H1 (cell line): ENCODE results near the gene CD53. TPM values are rescaled to one million over a fixed set of nuclear protein-coding genes. Genes with fewer than 3 reads are reported as not detected.

Source experiments
- CTCF ChIA-PET: fragments of 300-600 bp; sonication (Branson Sonifier 250); formaldehyde crosslinking; loops from one replicate; lab custom pipeline; 2021; ENCODE audit not compliant: partially characterized antibody; lab: Charles Lee
- POLR2A ChIA-PET: fragments of 300-600 bp; sonication (Branson Sonifier 250); formaldehyde crosslinking; loops from one replicate; lab custom pipeline; 2021; ENCODE audit warnings: inconsistent platforms; ENCODE audit not compliant: partially characterized antibody; lab: Charles Lee
- DNase-seq, 2 experiments: peaks; one replicate each; pipeline versions ENCODE4 v3.0.0 to v3.0.0-alpha.2; 2010 to 2022; ENCODE audit warnings: low spot score in 2 of 2, low read depth in 1 of 2, mixed read lengths in 1 of 2
- FAIRE-seq: peaks from 2 replicates; lab custom pipeline; 2011; peaks lifted over from hg19 to GRCh38; lab: Jason Lieb, UNC
- H2AFZ ChIP-seq: 2 replicates; pipeline ENCODE4 v1.8.1; 2012; ENCODE audit warnings: low read length, inconsistent platforms
- H2AK5ac ChIP-seq: 2 replicates; pipeline ENCODE4 v1.6.1; 2013; ENCODE audit warnings: low read depth, low read length
- H2BK120ac ChIP-seq: replicated peaks from 2 replicates; pipeline ENCODE3; 2013; ENCODE audit warnings: low read depth, low read length, inconsistent platforms
- H2BK12ac ChIP-seq: 2 replicates; pipeline ENCODE4 v1.6.1; 2013; ENCODE audit warnings: low read depth, low read length
- H2BK15ac ChIP-seq: 2 replicates; pipeline ENCODE4 v1.6.1; 2013; ENCODE audit warnings: low read length
- H2BK20ac ChIP-seq: 2 replicates; pipeline ENCODE4 v1.6.1; 2013; ENCODE audit warnings: low read length
- H2BK5ac ChIP-seq: 2 replicates; pipeline ENCODE4 v1.6.1; 2013; ENCODE audit warnings: low read depth, low read length
- H3K14ac ChIP-seq: 2 replicates; pipeline ENCODE4 v1.6.1; 2013; ENCODE audit warnings: inconsistent platforms; ENCODE audit not compliant: insufficient read length
- H3K18ac ChIP-seq: 2 replicates; pipeline ENCODE4 v1.6.1; 2013; ENCODE audit warnings: low read length; ENCODE audit errors: extremely low read depth
- H3K23ac ChIP-seq: 2 replicates; pipeline ENCODE4 v1.6.1; 2013; ENCODE audit warnings: inconsistent platforms; ENCODE audit not compliant: insufficient read length
- H3K23me2 ChIP-seq: 2 replicates; pipeline ENCODE4 v1.6.1; 2013; ENCODE audit warnings: low read depth, low read length
- H3K27ac ChIP-seq: 2 replicates; pipeline ENCODE4 v1.6.1; 2011; ENCODE audit warnings: low read depth, low read length, inconsistent platforms
- H3K27me3 ChIP-seq, 4 experiments: replicated peaks in 1 of 4; 1 replicate in 1 of 4; 2 replicates in 3 of 4; pipeline versions ENCODE4 v1.6.1 to v1.8.1; 2011 to 2013; ENCODE audit warnings: low read length in 3 of 4, mild to moderate bottlenecking in 3 of 4, inconsistent platforms in 2 of 4, mixed read lengths in 2 of 4, moderate library complexity in 1 of 4; ENCODE audit not compliant: control insufficient read depth in 3 of 4, insufficient read depth in 3 of 4; ENCODE audit errors: extremely low read depth in 1 of 4
- H3K36me3 ChIP-seq, 4 experiments: 2 replicates each; pipeline versions ENCODE4 v1.6.1 to v1.8.1; 2011 to 2013; ENCODE audit warnings: mild to moderate bottlenecking in 4 of 4, low read length in 3 of 4, moderate library complexity in 2 of 4, control low read depth in 1 of 4, inconsistent platforms in 1 of 4; ENCODE audit not compliant: insufficient read depth in 4 of 4, control insufficient read depth in 2 of 4
- H3K4ac ChIP-seq: replicated peaks from 2 replicates; pipeline ENCODE3; 2013; ENCODE audit warnings: low read length, low read depth, mixed read lengths, inconsistent platforms; ENCODE audit not compliant: insufficient read length
- H3K4me1 ChIP-seq, 4 experiments: replicated peaks in 1 of 4; 1 replicate in 1 of 4; 2 replicates in 3 of 4; pipeline versions ENCODE4 v1.6.1 to v1.8.1; 2011 to 2013; ENCODE audit warnings: low read length in 3 of 4, inconsistent platforms in 2 of 4, mixed read lengths in 1 of 4; ENCODE audit not compliant: insufficient read depth in 4 of 4, control insufficient read depth in 3 of 4
- H3K4me2 ChIP-seq, 2 experiments: 2 replicates each; pipeline versions ENCODE4 v1.6.1 to v1.8.1; 2011 to 2013; ENCODE audit warnings: low read depth in 2 of 2, low read length in 2 of 2, control low read depth in 1 of 2, inconsistent platforms in 1 of 2, mild to moderate bottlenecking in 1 of 2; ENCODE audit not compliant: insufficient read depth in 1 of 2
- H3K4me3 ChIP-seq, 4 experiments: fragments of 200-600, 300-600 bp in 1 of 4; sonication (generic), shearing (Covaris generic), sonication (Bioruptor Twin) in 1 of 4; 2 replicates each; pipeline versions ENCODE4 v1.5.1 to v1.8.1; 2011 to 2016; ENCODE audit warnings: low read length in 4 of 4, low read depth in 3 of 4, control low read depth in 2 of 4, inconsistent platforms in 2 of 4, mild to moderate bottlenecking in 2 of 4, mixed read lengths in 1 of 4, moderate library complexity in 1 of 4; ENCODE audit not compliant: insufficient read depth in 2 of 4; ENCODE audit errors: extremely low read depth in 1 of 4
- H3K56ac ChIP-seq: replicated peaks from 2 replicates; pipeline ENCODE3; 2013; ENCODE audit warnings: low read depth, mild to moderate bottlenecking, mixed read lengths, low read length, inconsistent platforms; ENCODE audit not compliant: insufficient read length
- H3K79me1 ChIP-seq: 2 replicates; pipeline ENCODE4 v1.6.1; 2013; ENCODE audit warnings: low read depth, low read length, control low read depth
- H3K79me2 ChIP-seq, 2 experiments: 2 replicates each; pipeline versions ENCODE4 v1.6.1 to v1.8.1; 2012 to 2013; ENCODE audit warnings: low read length in 2 of 2, mild to moderate bottlenecking in 2 of 2, inconsistent platforms in 1 of 2; ENCODE audit not compliant: insufficient read depth in 2 of 2, control insufficient read depth in 1 of 2
- H3K9ac ChIP-seq, 4 experiments: replicated peaks in 1 of 4; 1 replicate in 1 of 4; 2 replicates in 3 of 4; pipeline versions ENCODE4 v1.6.1 to v1.8.1; 2011 to 2013; ENCODE audit warnings: low read depth in 3 of 4, low read length in 3 of 4, control low read depth in 2 of 4, mild to moderate bottlenecking in 2 of 4, moderate library complexity in 2 of 4, inconsistent platforms in 1 of 4; ENCODE audit errors: extremely low read depth in 1 of 4
- H3K9me3 ChIP-seq, 2 experiments: 2 replicates each; pipeline versions ENCODE4 v1.6.1 to v1.8.1; 2012 to 2013; ENCODE audit warnings: mild to moderate bottlenecking in 2 of 2, moderate library complexity in 2 of 2, control low read depth in 1 of 2, inconsistent platforms in 1 of 2, low read depth in 1 of 2, low read length in 1 of 2, mixed read lengths in 1 of 2; ENCODE audit not compliant: insufficient read depth in 2 of 2
- H4K20me1 ChIP-seq, 2 experiments: replicated peaks in 1 of 2; 2 replicates each; pipeline versions ENCODE3 to v1.8.1; 2011 to 2013; ENCODE audit warnings: inconsistent platforms in 2 of 2, low read length in 2 of 2, mild to moderate bottlenecking in 1 of 2; ENCODE audit not compliant: insufficient read depth in 2 of 2, control insufficient read depth in 1 of 2
- H4K5ac ChIP-seq: 2 replicates; pipeline ENCODE4 v1.6.1; 2013; ENCODE audit warnings: low read length, low read depth, mixed read lengths, inconsistent platforms; ENCODE audit not compliant: insufficient read length
- H4K8ac ChIP-seq: 2 replicates; pipeline ENCODE4 v1.8.0; 2013; ENCODE audit warnings: mild to moderate bottlenecking, moderate library complexity, low read length, inconsistent platforms; ENCODE audit not compliant: insufficient read depth; ENCODE audit errors: extremely low read depth
- H4K91ac ChIP-seq: replicated peaks from 2 replicates; pipeline ENCODE3; 2013; ENCODE audit warnings: low read length, mixed read lengths, inconsistent platforms; ENCODE audit not compliant: insufficient read length
- GABPA ChIP-seq: IDR thresholded peaks from 2 replicates; pipeline ENCODE4 v1.6.1; 2011; ENCODE audit warnings: mild to moderate bottlenecking, low read length, moderate library complexity, borderline replicate concordance; ENCODE audit not compliant: insufficient read depth
- GTF2F1 ChIP-seq: IDR thresholded peaks from 2 replicates; pipeline ENCODE4 v1.6.1; 2012; ENCODE audit warnings: low read depth, low read length, improper control_type of control experiment, borderline replicate concordance
- HDAC6 ChIP-seq: IDR thresholded peaks from one replicate; pipeline ENCODE4 v1.7.1; 2012; ENCODE audit warnings: low read depth, mild to moderate bottlenecking, inconsistent platforms, low read length, moderate library complexity
- KDM5A ChIP-seq: fragments of 200-600 bp; IDR thresholded peaks from 2 replicates; pipeline ENCODE4 v1.7.1; 2012; ENCODE audit warnings: mild to moderate bottlenecking, low read length, inconsistent platforms, mixed read lengths
- MAX ChIP-seq: IDR thresholded peaks from 2 replicates; pipeline ENCODE4 v1.6.1; 2012; ENCODE audit warnings: inconsistent platforms
- PHF8 ChIP-seq: fragments of 200-600 bp; sonication (generic); conservative IDR thresholded peaks from 2 replicates; pipeline ENCODE4 v1.7.1; 2012; ENCODE audit warnings: low read depth, mild to moderate bottlenecking, inconsistent platforms, low read length, moderate library complexity
- RXRA ChIP-seq: IDR thresholded peaks from 2 replicates; pipeline ENCODE4 v1.6.1; 2011; ENCODE audit warnings: low read depth, mild to moderate bottlenecking, low read length, moderate library complexity; ENCODE audit not compliant: insufficient read depth
- WGBS, 2 experiments: shearing (Covaris generic) in 1 of 2; methylation state at CpG; one replicate each; pipeline versions ENCODE4 v1.1.6 to v1.1.7; 2013 to 2015; ENCODE audit warnings: low lambda C conversion rate in 2 of 2, mixed read lengths in 2 of 2, inconsistent platforms in 1 of 2, low coverage in 1 of 2, missing lambda C conversion rate in 1 of 2; ENCODE audit not compliant: insufficient replicate concordance in 2 of 2, insufficient coverage in 1 of 2, insufficient read length in 1 of 2; ENCODE audit errors: extremely low coverage in 1 of 2, missing lambda C conversion rate in 1 of 2; 5-methylcytosine and 5-hydroxymethylcytosine counted together
- polyA plus RNA-seq, 7 experiments: library from polyadenylated mRNA; depleted of rRNA in 3 of 7; stranded (reverse) in 5 of 7; unstranded in 2 of 7; fragments of >200 nt in 5 of 7; fragments of 200-250 nt in 2 of 7; gene quantifications; 1 replicate in 5 of 7; 2 replicates in 1 of 7; 4 replicates in 1 of 7; pipeline versions ENCODE4 v1.2.1 to v1.2.3, GENCODE V29; 2011 to 2013; ENCODE audit warnings: missing spikeins in 2 of 7, mixed read lengths in 2 of 7
- total RNA-seq: library from RNA; stranded (reverse); fragmentation: NEBNext Ultra II Directional; extraction: Animal tissue kit (Norgen Biotek cat#: 25700); gene quantifications from 2 replicates; pipeline ENCODE4 v1.2.1, GENCODE V29; 2021

The CD53 gene
- total and polyA plus RNA-seq, 2 of the 8 experiments (the other 6 are each of a cell fraction or from before 2014, with no cell fraction given), result 0.56 to 1.0 TPM

- Histone ChIP-seq H3K4me1 (no peaks in the 10 kb centered on the region), H2BK120ac (no peak overlapping the region), H2AK5ac (no peak overlapping the region), H3K79me1 (no peaks in the 10 kb centered on the region), H4K5ac (no peak overlapping the region), H4K8ac (no peak overlapping the region), H3K9ac (no peak overlapping the region), H3K4ac (no peak overlapping the region), H2AFZ (no peak overlapping the region), H3K9me3 (peaks cover 5 to 33% of the 10 kb centered on the region in 2 experiments; a peak in 3 of 4 replicates), H3K14ac (no peak overlapping the region), H3K36me3 (no peaks in the 10 kb centered on the region), H3K23ac (no peak overlapping the region), H3K23me2 (no peaks in the 10 kb centered on the region), H3K4me2 (no peak overlapping the region), H2BK12ac (no peak overlapping the region), H4K20me1 (no peaks in the 10 kb centered on the region), H3K79me2 (no peaks in the 10 kb centered on the region), H2BK20ac (no peak overlapping the region), H3K4me3 (no peak overlapping the region), H4K91ac (no peak overlapping the region), H3K27ac (no peak overlapping the region), H3K18ac (no peak overlapping the region), H3K56ac (no peak overlapping the region), H2BK15ac (no peak overlapping the region), H3K27me3 (no peaks in the 10 kb centered on the region), H2BK5ac (no peak overlapping the region)
- POLR2A ChIA-PET, result no interaction called here
- FAIRE-seq (no peak), DNase-seq (no peak)
- WGBS, 2 experiments, result 79% methylated on average over 2 of the region's 2 CpGs; no CpG with 5 or more reads in 1 of the 2 experiments
- CTCF ChIA-PET, result no interaction called here
- TF ChIP-seq MAX (no peak), GTF2F1 (no peak), RXRA (no peak), PHF8 (no peak), KDM5A (no peak), GABPA (no peak), HDAC6 (no peak)
- TF ChIP-seq, all 59 proteins: peak for 0
These were observed 13.9 kb upstream of the CD53 start for GRCh38 chr1:110859062-110859461.
